ENCODE measurements around the gene TMC7. TPM values are rescaled to one million over a fixed set of nuclear protein-coding genes. Genes with fewer than 3 reads are reported as not detected.

TMC7 gene
- total and polyA plus RNA-seq, 2 of the 13 experiments (the other 11 are each of a cell fraction or from before 2014, with no cell fraction given): 1.2 to 5.1 TPM

GRCh38 chr16:18983565-18984434 lies at the start of gene TMC7 (continued):
- TF ChIP-seq CERS6 (CRISPR knock-in tag; IDR thresholded peaks at IDR 0.05) (no peak; the same call in 1 of the 2 replicates), TSC22D2 (CRISPR knock-in tag; IDR thresholded peaks at IDR 0.05; ENCODE audit: borderline replicate concordance) (peak; percentile 51; the same call in 1 of the 2 replicates), HIVEP1 (CRISPR knock-in tag; IDR thresholded peaks at IDR 0.05) (peak; percentile 64), SIX4 (CRISPR knock-in tag; IDR thresholded peaks at IDR 0.05) (no peak), HNF1A (IDR thresholded peaks at IDR 0.05; ENCODE audit: low read depth) (peak; percentile 24; the same call in 1 of the 2 replicates), HNF1A (CRISPR knock-in tag; IDR thresholded peaks at IDR 0.05; ENCODE audit: borderline replicate concordance) (peak; percentile 53; the same call in 1 of the 2 replicates), MLXIP (CRISPR knock-in tag; IDR thresholded peaks at IDR 0.05; ENCODE audit: borderline replicate concordance) (no peak), ZNF503 (CRISPR knock-in tag; IDR thresholded peaks at IDR 0.05) (0 out of 2 replicates have a peak, but pooled peaks have one; percentile 81), RAD51 (IDR thresholded peaks at IDR 0.05; ENCODE audit: borderline replicate concordance) (no peak), ZC3H13 (CRISPR knock-in tag; IDR thresholded peaks at IDR 0.05) (no peak), ZEB1 (IDR thresholded peaks at IDR 0.05; ENCODE audit: insufficient replicate concordance, low read depth) (peak; percentile 55), NPAS2 (CRISPR knock-in tag; IDR thresholded peaks at IDR 0.05; ENCODE audit: borderline replicate concordance) (no peak), ZNF3 (CRISPR knock-in tag; IDR thresholded peaks at IDR 0.05) (no peak), ZNF569 (CRISPR knock-in tag; IDR thresholded peaks at IDR 0.05; ENCODE audit: borderline replicate concordance) (no peak), ZNF414 (CRISPR knock-in tag; IDR thresholded peaks at IDR 0.05) (peak; percentile 45; the same call in 1 of the 2 replicates), HNRNPK (IDR thresholded peaks at IDR 0.05; ENCODE audit: low read depth, low read length, poor library complexity, severe bottlenecking) (peak; percentile 66), ZNF841 (CRISPR knock-in tag; IDR thresholded peaks at IDR 0.05; ENCODE audit: borderline replicate concordance) (no peak)
